ENCODE results near the gene SIX6. TPM values are rescaled to one million over a fixed set of nuclear protein-coding genes. Genes with fewer than 3 reads are reported as not detected.
A peak's percentile ranks its signal among the peaks of the same experiment; 100 is the strongest.
"Not testable (repeated sequence)": the region's sequence is repeated elsewhere in the genome, so short reads cannot be mapped to it uniquely, and the experiment has no call there.

The SIX6 gene
- not detected for polyA plus RNA-seq (2012; ENCODE audit: insufficient read depth, insufficient read length, low read depth)

DNA sequence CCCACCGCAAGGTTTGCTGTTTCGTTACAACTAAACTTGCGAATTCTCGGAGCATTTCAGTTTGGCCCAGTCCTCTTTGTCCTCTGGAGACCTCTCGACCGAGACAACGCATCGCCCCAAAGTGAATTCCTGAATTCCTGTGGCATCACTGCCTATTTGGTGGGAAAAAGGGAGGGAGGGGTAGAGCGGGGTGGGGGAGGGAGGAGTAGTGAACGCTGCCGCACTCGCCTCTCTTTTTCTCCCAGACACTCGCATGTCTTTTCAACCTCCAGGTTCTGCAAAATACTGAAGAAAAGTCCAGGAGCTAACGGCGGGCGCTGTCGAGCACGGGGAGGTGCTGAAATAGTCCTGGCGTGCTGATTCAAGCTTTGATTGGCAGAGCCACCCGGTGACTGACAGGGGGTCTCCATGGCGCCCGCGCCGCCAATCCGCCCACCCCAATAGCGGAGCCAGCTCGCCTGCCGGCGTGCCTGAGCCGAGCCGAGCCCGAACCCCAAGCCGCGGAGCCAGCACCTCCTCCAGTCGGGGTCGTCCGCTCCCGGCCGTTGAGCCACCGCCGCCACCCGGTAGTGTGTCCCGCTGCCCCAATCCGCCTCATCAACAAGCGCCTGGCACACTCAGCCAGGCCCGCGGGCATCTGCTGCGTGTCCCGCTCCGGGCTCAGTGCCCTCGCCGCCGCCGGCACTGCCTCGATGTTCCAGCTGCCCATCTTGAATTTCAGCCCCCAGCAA is at the start of gene SIX6:
Gene SIX6, plus strand, starts transcription at position 440 of the 731 bp plus-strand sequence. Its CDS starts 253 bp downstream, at position 693.
- DNase-seq, result peak; percentile 25
- Histone ChIP-seq H3K4me3 (ENCODE audit: low read depth, low read length) (peak within 1 kb of the TSS; percentile 11; the same call in 1 of the 2 replicates), H3K27me3 (peaks cover 100% of the 10 kb centered on the region), H3K36me3 (no peaks in the 10 kb centered on the region), H3K9me3 (peaks cover 2% of the 10 kb centered on the region; the same call in 1 of the 2 replicates), H3K4me1 (no peaks in the 10 kb centered on the region)
- TF ChIP-seq CTCF (IDR thresholded peaks at IDR 0.05; ENCODE audit: low read depth, low read length), result no peak

GRCh38 chr14:60480248-60480647 is 28.7 kb upstream of the SIX6 start:
- H3K36me3 ChIP-seq, H3K27me3 ChIP-seq: not testable (repeated sequence)

DNA sequence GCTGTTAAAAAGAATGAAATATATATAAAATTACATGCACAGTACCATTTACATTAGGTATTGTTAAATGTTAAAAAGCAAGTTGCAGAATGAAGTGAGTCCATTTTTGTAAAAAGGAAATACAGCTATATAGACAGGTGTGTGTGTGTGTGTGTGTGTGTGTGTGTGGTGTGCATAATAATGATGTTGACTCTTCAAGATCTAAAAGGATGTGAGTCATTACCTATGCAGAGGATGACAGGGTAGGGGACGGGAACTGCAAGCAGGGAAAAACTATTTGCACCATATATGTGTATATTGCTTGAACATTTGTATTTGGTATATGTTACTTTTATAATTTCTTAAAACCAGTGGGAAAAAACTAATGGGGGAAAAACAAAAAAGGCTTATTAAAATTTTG is 26.2 kb upstream of the SIX6 start:
- peaks cover 4% of the 10 kb centered on the region for H3K27me3 ChIP-seq
- H3K4me1 ChIP-seq, result no peaks in the 10 kb centered on the region
- 0 out of 2 replicates have a peak, but pooled peaks cover 3% of the 10 kb centered on the region for H3K36me3 ChIP-seq
- H3K9me3 ChIP-seq, result no peaks in the 10 kb centered on the region; the same call in none of the 2 replicates
- no peak overlapping the region for H3K4me3 ChIP-seq (ENCODE audit: low read depth, low read length)
- no peak for DNase-seq
- no peak for TF ChIP-seq CTCF (IDR thresholded peaks at IDR 0.05; ENCODE audit: low read depth, low read length)

More at GRCh38 chr14:60480248-60480647, 28.7 kb upstream of the SIX6 start:
- H3K9me3 ChIP-seq; DNase-seq; H3K4me3 ChIP-seq (ENCODE audit: low read depth, low read length); H3K4me1 ChIP-seq: not testable (repeated sequence)

- no peak for TF ChIP-seq CTCF (IDR thresholded peaks at IDR 0.05; ENCODE audit: low read depth, low read length)
- no peaks in the 10 kb centered on the region; the same call in none of the 2 replicates for H3K9me3 ChIP-seq
- H3K36me3 ChIP-seq, result 0 out of 2 replicates have a peak, but pooled peaks cover 3% of the 10 kb centered on the region
- H3K4me3 ChIP-seq (ENCODE audit: low read depth, low read length), result peak overlapping the region; percentile 70
- H3K4me1 ChIP-seq, result no peaks in the 10 kb centered on the region
- H3K27me3 ChIP-seq, result peaks cover 16% of the 10 kb centered on the region
- DNase-seq, result peak; percentile 27
Measured at GRCh38 chr14:60485057-60485597, 23.8 kb upstream of the SIX6 start.

- H3K4me1 ChIP-seq, result no peaks in the 10 kb centered on the region
- H3K9me3 ChIP-seq, result no peaks in the 10 kb centered on the region; the same call in 1 of the 2 replicates
- 0 out of 2 replicates have a peak, but pooled peaks cover under 1% of the 10 kb centered on the region for H3K36me3 ChIP-seq
- peak; percentile 88 for DNase-seq
- H3K27me3 ChIP-seq, result peaks cover 16% of the 10 kb centered on the region
- no peak for TF ChIP-seq CTCF (IDR thresholded peaks at IDR 0.05; ENCODE audit: low read depth, low read length)
- H3K4me3 ChIP-seq (ENCODE audit: low read depth, low read length), result peak within 1 kb of the TSS; percentile 70
Measured at GRCh38 chr14:60485598-60486251, 23.2 kb upstream of the SIX6 start, which contains the start of gene C14orf39. TSS of gene C14orf39 (minus strand) at chr14:60486063. CDS start at chr14:60485078, 985 bp downstream.

- Histone ChIP-seq H3K27me3 (peaks cover 19% of the 10 kb centered on the region), H3K36me3 (no peaks in the 10 kb centered on the region), H3K9me3 (no peaks in the 10 kb centered on the region; the same call in 1 of the 2 replicates), H3K4me1 (no peaks in the 10 kb centered on the region), H3K4me3 (ENCODE audit: low read depth, low read length) (no peak overlapping the region)
- TF ChIP-seq CTCF (IDR thresholded peaks at IDR 0.05; ENCODE audit: low read depth, low read length), result no peak
- DNase-seq, result no peak
Measured at GRCh38 chr14:60487211-60487610, 21.7 kb upstream of the SIX6 start.
